Measurements from ENCODE around the gene CLIC5.

Gene CLIC5

DNA sequence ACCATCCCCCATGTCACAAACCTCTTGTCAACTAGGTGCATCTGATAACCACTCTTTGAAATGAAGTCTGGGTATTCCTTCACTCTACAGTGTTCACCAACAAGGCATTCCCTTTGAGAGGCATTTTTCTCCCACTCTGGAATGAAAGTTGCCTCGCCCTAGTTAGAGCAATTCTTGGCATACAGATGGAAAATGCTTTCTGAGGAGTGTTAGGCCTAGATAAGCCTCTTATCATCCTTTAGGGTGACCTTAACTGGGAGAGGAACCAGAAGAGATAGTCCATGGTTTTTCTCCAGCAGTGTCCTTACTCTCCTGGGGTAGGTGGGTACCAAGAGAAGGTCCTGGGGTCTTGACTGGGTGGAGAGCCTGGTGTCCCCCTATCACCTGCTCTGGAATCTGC is 14.8 kb downstream of the CLIC5 start:
- DNase-seq (ENCODE audit: low read depth in 1 of 2, low spot score in 1 of 2) = no peak

DNA sequence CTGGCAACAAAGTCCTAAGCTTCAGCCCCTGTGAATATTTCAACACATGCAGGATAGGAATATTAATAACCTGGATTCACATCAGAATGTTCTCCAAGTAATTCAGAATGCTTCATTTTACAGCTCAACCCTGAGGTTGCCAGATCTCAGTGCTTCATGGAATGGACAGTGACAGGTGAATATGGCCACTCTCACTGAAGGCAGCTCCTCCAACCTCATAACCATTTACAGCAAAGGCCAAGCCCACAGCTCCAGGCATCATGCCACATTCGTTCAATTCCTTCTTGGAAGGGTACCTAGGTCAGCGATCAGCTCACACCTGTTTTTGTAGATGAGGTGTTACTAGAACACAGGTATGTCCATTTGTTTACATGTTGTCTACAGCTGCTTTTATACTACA is 17.1 kb downstream of the CLIC5 start:
- DNase-seq (ENCODE audit: low read depth in 1 of 2, low spot score in 1 of 2) = no peak

DNA sequence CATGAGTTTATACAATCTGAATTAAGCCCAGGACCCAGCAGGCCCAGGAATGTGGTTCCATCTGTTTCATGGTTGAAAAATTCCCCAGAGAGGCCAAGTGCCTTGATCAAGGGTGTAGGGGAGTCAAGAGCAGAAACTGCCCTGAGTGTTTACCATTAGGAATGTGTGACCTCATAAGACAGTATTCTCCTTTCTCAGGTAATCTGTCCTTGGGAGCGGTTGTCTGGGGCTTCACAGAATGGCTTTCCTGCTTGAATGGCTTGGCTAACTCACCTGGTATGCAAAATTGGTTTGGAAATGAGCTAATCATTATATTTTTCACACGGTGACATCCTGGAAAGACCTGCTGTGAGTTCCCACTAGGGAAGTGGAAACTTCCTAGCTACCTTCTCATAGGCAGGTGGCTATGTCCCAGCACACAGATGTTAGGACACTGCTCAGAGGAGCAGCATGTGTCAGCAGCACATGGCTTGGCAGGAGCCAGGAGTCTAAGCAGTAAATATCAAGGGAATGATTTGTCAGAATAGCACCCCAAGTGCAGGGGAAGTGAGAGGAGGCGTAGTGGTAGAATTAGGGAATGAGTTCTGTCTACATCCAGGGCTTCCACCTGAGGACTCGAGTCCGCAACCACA is 17.7 kb downstream of the CLIC5 start:
- no peak for DNase-seq (ENCODE audit: low read depth in 1 of 2, low spot score in 1 of 2)

DNA sequence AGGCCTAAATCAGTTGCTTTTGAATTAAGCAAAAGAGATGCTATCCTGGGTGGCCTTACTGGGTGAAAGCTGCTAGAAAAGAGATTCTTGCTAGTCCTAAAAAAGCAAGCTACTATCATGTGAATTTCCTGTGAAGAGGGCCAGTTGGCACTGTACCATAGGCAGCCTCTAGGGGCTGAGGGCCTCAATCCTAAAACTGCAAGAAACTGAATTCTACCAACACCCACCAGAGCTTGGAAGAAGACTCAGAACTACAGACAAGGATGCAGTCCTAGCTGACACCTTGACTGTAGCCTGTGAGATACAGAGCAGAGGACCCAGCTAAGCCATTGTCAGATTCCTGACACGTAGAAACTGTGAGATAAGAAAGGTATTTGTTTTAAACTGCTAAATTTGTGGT is 24.5 kb downstream of the CLIC5 start:
- no peak for DNase-seq (ENCODE audit: low read depth in 1 of 2, low spot score in 1 of 2)

DNA sequence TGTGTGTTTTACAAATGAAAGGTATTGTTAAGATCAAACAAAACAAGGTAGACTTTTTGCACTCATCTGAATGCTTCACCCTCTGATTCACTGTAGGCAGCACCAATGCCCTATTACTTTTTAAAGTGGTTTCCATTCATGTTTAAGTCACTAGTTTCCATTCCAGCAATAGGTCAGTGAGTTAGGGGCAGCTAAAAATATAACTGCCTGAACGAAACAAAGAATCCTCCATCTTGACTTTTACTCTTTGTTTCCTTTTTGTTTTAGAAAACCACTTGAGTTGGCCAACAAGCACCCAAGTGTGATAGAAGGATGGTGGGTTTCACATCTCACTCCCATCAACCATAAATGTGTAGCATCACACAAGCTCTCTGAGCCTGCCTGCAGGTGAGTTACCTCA is 25.5 kb downstream of the CLIC5 start:
- no peak for DNase-seq (ENCODE audit: low read depth in 1 of 2, low spot score in 1 of 2)

DNA sequence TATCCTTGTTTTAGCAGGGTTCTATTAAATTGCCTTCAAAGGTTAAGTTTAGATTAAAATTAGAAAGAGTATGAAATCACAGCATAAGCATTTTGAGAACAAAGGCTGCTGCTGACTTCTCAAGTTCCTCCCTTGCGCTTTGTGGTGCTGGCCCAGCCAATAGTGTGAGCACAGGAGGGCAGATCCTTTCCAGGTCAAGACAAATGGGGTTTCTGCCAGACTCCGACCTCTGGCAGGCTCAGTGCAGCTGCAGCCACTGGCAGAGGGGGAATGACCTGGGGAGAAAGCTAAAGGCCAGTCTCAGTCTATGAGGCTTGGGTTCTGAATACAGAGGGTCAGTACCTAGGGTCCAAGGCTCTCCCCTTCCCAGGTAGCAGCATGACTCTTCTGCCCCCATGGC is 27.0 kb downstream of the CLIC5 start:
- DNase-seq (ENCODE audit: low read depth in 1 of 2, low spot score in 1 of 2) = no peak

DNA sequence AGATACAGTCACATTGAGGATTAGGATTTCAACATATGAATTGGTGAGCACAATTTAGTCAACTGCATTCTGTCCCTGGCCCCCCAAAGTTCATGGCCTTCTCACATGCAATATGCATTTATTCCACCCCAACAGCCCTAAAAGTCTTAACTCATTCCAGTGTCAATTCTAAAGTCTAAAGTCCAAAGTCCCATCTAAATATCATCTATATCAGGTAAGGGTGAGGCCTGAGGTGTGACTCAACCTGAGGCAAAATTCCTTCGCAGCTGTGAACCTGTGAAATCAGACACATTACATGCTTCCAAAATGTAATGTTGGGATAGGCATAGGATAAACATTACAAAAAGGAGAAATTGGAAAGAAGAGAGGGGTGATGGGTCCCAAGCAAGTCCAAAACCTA is 27.8 kb downstream of the CLIC5 start:
- no peak for DNase-seq (ENCODE audit: low read depth in 1 of 2, low spot score in 1 of 2)

DNA sequence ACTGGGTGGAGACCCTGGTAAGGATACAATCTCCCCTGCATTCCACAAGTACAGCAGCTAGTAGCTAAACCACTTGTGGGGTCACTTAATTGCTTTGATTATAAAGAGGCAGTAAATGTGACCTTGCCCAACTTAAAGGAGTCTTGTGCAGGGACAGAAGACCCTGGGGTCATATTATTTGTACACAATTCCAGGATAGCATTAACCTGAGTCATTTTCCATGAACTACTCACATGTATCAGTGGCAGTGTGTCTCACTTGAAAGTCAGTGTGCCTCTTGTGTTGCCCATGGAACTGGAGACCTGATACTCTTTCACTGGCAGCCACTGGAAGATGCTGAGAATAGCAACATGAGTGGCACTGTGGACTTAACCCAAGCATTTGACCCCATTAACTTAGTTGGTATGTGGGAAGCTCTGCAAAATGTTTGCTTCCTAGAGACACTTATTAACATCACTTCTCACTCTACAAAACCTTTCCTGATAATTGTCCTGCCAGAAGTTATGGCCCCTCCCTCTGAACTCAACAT is 28.9 kb downstream of the CLIC5 start:
- DNase-seq (ENCODE audit: low read depth in 1 of 2, low spot score in 1 of 2) = no peak

DNA sequence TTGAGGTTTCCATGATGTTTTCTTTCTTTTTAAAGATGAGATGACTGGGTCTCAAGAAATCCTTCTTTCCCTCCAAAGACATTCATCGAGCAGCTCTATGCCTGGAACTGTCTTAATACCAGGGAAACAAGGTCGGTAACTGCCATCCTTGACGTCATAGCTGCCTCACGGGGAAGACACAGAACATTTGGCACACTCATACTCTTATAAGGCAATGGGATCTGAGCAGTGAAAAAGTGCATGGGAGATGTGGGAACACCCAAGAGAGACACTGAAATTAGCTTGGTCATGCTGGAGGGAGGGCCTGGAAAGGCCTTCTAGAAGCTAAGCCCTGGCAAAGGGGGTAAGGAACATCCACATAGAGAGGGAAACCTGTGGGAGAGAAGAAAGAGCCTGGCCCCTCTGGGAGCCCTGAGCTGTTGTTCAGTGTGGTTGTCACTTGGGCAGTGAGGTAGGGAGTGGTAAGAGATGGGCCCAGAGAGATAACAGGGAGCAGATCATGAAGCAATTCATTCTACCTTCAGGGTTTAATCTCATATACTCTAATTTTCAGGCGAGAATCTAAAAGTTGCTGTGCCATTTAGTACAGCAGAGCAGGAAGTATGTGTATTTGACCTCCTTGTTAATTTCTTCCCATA is 30.8 kb downstream of the CLIC5 start:
- no peak for DNase-seq (ENCODE audit: low read depth in 1 of 2, low spot score in 1 of 2)

DNA sequence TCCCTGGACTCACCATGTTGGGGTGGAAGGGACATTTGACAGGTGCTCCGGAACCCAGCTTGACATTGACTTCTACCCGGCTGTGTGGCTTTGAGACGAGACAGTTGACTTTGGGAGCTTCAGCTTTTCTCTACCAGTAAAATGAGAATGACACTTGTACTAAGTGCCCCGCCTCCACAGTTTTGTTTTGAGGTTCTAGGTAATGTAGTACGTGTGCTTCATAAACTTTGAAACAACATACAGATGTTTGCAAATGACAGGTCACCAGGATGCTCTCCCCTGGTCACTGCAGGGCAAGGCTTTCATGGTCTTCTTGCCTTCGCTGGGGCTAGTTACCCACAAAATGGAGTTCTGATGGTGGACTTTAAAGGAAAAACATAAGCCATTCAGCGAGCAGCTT is 31.3 kb downstream of the CLIC5 start:
- no peak for DNase-seq (ENCODE audit: low read depth in 1 of 2, low spot score in 1 of 2)

DNA sequence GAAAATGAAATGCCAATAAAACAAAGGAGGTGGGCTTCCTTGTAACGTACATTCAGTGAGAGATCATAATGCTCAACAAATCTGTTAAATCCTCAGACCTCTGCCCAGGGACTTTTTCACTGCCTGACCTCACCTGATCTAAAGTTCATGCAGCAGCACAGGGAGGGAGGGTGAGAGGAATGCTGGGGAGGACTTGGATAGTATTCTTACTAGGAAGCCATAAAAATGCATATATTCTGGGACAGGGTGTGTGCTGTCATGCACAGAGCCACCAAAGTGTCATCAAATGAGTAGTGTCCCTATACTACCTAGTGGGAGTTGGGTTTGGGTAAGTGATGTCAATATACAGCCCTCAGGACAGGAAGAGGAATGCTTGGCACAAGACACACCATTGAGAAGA is 32.6 kb downstream of the CLIC5 start:
- DNase-seq (ENCODE audit: low read depth in 1 of 2, low spot score in 1 of 2) = no peak

DNA sequence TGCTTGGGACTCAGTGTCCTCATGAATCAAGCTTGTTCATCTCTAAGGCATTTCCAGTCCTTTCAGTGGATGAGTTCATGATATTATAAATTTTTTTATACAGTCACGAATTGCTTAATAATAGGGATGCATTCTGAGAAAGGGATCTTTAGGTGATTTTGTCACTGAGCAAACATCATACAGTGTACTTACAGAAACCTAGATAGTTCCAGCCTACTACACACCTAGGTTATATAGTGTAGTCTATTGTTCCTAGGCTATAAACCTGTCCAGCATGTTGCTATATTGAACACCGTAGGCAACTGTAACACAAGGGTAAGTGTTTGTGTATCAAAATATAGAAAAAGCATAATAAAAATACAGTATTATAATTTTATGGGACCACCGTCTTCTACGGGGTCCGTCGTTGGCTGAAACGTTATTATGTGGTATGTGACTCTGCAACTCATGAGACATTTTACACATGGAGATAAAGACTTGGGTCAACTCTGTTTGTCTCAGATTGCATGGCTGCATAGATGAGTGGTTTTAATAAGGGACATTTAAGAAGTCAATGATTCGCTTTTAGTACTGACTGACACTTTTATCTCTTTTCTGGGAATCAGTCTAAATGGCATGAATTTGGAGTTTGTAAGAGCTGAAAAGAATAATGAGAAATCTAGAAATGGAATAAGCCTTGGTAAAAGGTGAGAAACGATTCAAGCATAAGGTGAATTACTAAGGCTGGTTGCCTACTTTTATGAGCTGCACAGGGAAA is 33.2 kb downstream of the CLIC5 start:
- no peak for DNase-seq (ENCODE audit: low read depth in 1 of 2, low spot score in 1 of 2)

DNA sequence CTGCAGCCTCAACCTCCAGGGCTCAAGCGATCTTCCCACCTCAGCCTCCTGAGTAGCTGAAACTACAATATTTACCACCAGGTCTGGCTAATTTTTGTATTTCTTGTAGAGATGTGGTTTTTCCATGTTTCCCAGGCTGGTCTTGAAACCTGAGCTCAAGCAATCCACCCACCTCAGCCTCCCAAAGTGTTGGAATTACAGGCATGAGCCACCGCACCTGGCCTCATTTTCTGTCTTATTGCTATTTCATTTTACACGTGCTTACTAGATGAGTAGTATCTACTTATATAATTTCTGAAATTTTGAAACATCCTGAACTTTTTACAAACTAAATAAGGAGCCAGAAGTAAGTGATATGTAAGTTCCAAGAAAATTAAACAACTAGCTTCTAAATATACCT is 34.6 kb downstream of the CLIC5 start:
- no peak for DNase-seq (ENCODE audit: low read depth in 1 of 2, low spot score in 1 of 2)

DNA sequence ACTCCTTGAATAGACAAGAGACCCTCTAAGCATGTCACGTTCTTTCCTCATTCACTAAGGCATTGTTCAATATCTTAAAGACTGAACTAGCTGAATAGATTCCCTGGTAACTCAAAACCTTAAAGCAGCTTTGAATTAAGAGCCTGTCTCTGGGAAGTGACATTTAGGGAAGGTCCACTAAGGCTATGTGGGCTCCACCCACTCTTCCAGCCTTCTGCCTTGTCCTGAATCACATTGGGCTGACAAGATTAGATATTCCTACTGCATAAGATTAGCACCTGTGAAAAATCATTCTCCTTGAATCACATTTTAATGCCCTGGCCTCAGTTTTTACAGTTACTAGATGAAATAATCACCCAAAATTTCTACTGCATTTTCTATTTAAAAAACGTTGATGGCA is 36.3 kb downstream of the CLIC5 start:
- DNase-seq (ENCODE audit: low read depth in 1 of 2, low spot score in 1 of 2) = no peak

DNA sequence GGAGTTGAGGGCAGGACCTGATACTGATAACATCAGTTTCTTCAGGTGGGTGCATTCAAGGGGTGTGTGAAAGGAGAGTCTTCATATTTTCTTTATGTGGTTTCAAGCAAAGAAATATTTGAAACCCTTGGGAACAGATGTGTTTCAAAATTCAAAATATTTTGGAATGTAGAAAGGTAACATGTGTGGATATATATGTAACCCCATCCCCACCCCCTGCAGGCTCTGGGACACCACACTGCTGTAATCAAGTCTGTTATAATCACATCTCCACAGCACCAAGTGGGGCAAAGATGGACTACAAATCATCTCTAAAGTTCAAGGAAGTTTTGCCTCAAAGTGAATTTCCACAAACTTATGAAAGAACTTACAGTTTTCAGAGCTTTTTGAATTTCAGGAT is 41.1 kb downstream of the CLIC5 start:
- no peak for DNase-seq (ENCODE audit: low read depth in 1 of 2, low spot score in 1 of 2)

DNA sequence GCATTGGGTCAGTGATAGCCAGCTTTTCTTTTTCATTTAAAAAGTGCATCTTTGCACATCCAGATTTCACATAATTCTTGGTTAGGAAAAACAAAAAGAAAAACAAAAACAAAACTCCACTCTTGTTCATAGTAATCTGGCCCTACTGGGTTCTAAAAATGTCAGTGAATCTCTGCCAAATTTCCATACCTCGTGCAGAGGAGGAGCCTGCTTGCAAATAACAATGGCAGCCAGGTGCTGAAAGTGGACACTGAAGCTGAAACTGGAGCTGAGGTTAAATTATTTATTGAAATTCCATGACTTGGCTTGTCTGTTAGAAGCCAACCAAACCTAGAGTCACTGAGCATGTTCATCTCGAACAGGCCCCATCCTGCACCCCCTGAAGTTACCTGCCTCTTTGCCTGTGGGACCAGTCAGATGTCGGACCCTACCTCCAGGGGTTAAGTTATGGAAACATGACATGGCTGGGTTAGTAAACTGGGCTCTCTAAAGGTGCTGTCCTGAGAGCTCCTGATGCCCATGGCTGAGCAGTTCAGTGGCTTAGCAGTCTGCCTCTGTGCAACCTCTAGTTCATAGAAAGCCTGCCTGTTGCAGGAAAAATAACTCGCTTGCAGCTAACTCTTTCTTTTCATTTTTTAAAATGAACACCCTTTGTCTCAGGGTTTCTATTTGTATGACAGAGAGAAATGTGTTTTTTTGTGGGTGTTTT is 42.7 kb downstream of the CLIC5 start:
- DNase-seq (ENCODE audit: low read depth in 1 of 2, low spot score in 1 of 2) = no peak

DNA sequence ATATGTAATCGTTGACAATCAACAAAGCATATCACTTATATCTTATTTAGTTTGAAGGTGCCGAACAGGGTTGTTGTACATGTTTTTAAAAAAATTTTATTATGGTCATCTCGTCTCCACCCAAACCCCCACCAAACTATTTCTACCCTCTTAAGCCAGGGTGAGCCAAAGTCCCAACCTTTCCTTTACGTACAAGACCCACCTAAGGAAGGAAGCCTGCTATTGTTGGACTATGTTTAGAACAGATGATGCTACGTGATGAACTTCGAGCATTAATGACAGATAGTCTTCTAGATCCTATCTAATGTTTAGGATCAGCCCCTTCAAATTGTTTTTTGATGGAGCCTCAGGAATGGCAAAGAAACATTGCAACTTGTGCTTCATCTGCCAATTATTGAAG is 44.4 kb downstream of the CLIC5 start:
- no peak for DNase-seq (ENCODE audit: low read depth in 1 of 2, low spot score in 1 of 2)

DNA sequence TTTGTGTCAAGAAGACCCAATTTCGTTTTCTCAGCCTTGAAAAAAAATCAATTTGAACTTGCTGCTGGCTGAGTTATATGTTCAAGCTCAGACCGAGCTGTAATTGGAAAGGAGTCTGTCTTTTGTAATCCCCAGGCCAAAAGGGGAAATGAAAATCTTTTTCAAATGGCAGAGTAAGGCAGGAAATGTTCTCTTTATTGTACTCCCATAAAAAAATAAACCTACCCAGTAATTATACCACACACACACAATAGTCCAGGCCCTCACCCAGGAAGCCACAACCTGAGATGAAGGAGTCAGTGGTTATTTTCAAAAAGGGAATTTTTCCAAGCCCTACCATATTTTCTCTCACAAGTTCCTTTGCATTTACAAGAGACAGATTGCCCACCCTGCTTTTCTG is 45.3 kb downstream of the CLIC5 start:
- DNase-seq (ENCODE audit: low read depth in 1 of 2, low spot score in 1 of 2) = no peak

DNA sequence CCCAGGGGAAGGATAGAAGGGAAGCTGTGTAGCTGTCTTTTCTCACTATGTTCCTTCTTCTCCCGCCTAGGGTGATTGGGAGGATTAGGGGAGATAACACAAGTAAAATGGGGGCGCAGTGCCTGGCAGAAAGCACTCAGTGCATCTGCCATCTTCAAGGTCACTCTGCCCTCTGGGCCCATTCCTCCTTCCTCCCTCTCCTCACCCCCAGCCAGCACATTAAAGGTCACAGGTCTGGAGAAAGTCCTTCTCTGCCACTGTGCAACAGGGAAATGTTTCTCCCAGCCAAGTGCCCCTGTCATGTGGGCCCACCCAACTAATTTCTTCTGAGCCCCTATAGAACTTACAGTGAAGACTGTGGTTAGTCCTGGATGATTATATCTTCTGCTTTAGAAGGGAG is 45.8 kb downstream of the CLIC5 start:
- DNase-seq (ENCODE audit: low read depth in 1 of 2, low spot score in 1 of 2) = no peak

DNA sequence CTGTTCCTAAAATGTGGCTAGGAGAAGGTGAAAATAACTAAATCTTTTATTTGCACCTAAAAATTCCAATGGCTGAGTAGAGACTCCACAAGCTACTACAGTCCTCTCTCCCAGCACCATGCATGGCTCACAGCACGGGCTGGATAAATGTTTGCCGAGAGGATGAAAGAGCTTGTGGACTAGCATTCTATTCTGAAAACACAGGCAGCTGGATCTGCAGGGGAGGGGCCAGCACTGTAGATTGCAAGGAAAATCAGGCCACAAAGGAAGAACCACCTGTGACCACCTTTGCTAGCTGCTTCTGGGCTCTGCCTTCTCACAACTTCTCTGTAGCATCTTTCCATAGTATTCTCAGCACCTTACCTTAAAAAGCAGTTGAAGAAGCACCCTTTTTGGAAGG is 46.6 kb downstream of the CLIC5 start:
- DNase-seq (ENCODE audit: low read depth in 1 of 2, low spot score in 1 of 2) = no peak

DNA sequence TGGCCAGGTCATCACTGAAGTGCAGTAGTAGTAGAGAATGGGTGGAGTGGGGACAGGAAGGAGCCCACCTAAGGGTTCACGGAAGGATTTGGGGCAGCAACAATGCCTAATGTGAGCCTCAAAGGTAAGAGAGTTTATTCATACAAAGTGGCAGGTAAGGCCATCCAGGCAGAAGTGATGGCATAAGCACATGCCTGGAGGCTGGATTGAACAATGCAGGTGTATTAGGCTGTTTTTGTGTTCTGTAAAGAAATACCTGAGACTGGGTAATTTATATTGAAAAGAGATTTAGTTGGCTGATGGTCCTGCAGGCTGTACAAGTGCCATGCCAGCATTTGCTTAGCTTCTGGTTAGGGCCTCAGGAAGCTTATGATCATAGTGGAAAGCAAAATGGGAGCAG is 48.3 kb downstream of the CLIC5 start:
- DNase-seq (ENCODE audit: low read depth in 1 of 2, low spot score in 1 of 2) = no peak

DNA sequence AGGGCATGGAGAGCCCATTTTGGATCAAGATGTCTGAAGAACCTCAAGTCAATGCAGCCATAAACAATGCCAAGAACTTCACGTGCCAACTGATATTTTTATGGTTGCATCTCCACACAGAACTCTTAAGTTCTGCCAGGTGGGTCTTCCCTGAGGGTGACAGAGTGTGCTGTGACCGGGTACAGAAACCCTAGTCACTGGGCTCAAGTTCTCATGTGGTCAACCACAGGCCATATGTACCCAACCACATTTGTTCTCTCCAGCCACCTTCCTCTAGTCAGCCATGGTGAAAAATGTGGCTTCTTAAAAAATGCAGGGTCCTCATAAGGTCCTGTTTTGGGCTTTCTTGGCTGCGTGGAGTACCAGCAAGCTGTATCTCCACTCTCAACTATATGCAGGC is 48.9 kb downstream of the CLIC5 start:
- no peak for DNase-seq (ENCODE audit: low read depth in 1 of 2, low spot score in 1 of 2)
